Mucosa of descending colon (tissue), 3 donors: ENCODE results near the gene PES1. TPM values are rescaled to one million over a fixed set of nuclear protein-coding genes. Genes with fewer than 3 reads are reported as not detected.

Experiments used
- ATAC-seq: fragments of 200-7000 bp; cut with Tn5 transposase; one replicate; pipeline ENCODE4 v1.9.1; 2020; ENCODE audit warnings: mild to moderate bottlenecking, moderate library complexity
- DNase-seq, 3 donors: peaks; one replicate each; pipeline ENCODE4 v3.0.0-alpha.2; 2020
- H3K36me3 ChIP-seq: fragments of 200-600 bp; one replicate; pipeline ENCODE4 v1.8.0; 2021; ENCODE audit warnings: low read depth, mild to moderate bottlenecking
- H3K4me1 ChIP-seq: fragments of 200-600 bp; one replicate; pipeline ENCODE4 v1.8.0; 2021; ENCODE audit warnings: low read depth, mild to moderate bottlenecking
- H3K4me3 ChIP-seq: fragments of 200-600 bp; one replicate; pipeline ENCODE4 v1.8.0; 2021; ENCODE audit warnings: mild to moderate bottlenecking
- H3K9me3 ChIP-seq: fragments of 200-600 bp; one replicate; pipeline ENCODE4 v1.8.0; 2021; ENCODE audit warnings: mild to moderate bottlenecking
- CTCF ChIP-seq: fragments of 200-600 bp; IDR thresholded peaks from one replicate; pipeline ENCODE4 v1.8.0; 2022; ENCODE audit warnings: antibody characterized with exemption, mild to moderate bottlenecking
- intact Hi-C, 2 donors: fragments of 100-400 bp; cut with DNase I in 1 of 2; cut with micrococcal nuclease in 1 of 2; formaldehyde crosslinking; loops; one replicate each; pipeline versions ENCODE4 v1.11.0 to v1.11.1; 2022; cut with DNase I, micrococcal nuclease
- total RNA-seq, 3 donors: library from RNA; stranded (reverse); fragmentation: NEBNext Ultra II Directional in 2 of 3; extraction: Animal tissue kit (Norgen Biotek cat#: 25700) in 2 of 3; gene quantifications; one replicate each; pipeline versions ENCODE4 v1.2.1 to v1.2.4, GENCODE V29; 2021 to 2023
- donor health status: DM: no; HTN: no; CAD: no; lungs with moderate emphysema.
- donor health status: DM: no; HTN: no; CAD: no.
- donor health status: DM: no; HTN: yes; CAD: no.

Gene PES1
- total RNA-seq, 3 donors from 2014 or later, result 46.2 to 54.3 (median 48.5) TPM

GRCh38 chr22:30566125-30566524, 25.6 kb downstream of the PES1 start:
- intact Hi-C loops, result no loop called here
- H3K4me1 ChIP-seq, result peaks cover 11% of the 10 kb centered on the region
- no peaks in the 10 kb centered on the region for H3K36me3 ChIP-seq
- no peak for TF ChIP-seq CTCF
- ATAC-seq (peak; percentile 95), DNase-seq (peak in 2 of 3 donors; percentile 64 to 65)
- H3K9me3 ChIP-seq, result no peaks in the 10 kb centered on the region
- no peak overlapping the region for H3K4me3 ChIP-seq

- H3K4me3 ChIP-seq, result no peak overlapping the region
- DNase-seq (no peak), ATAC-seq (no peak)
- peaks cover 11% of the 10 kb centered on the region for H3K4me1 ChIP-seq
- intact Hi-C loops, result no loop called here
- H3K36me3 ChIP-seq, result no peaks in the 10 kb centered on the region
- no peaks in the 10 kb centered on the region for H3K9me3 ChIP-seq
- TF ChIP-seq CTCF, result no peak
Measured at GRCh38 chr22:30565341-30565740, 26.4 kb downstream of the PES1 start.

GRCh38 chr22:30564761-30565119, 27.0 kb downstream of the PES1 start:
- no peak for ATAC-seq
- Histone ChIP-seq H3K36me3 (no peaks in the 10 kb centered on the region), H3K9me3 (no peaks in the 10 kb centered on the region), H3K4me1 (peaks cover 11% of the 10 kb centered on the region), H3K4me3 (no peak overlapping the region)
- no peak for TF ChIP-seq CTCF
- DNase-seq, result no peak
- intact Hi-C loops, result no loop called here

GRCh38 chr22:30564045-30564760, 27.5 kb downstream of the PES1 start:
- Histone ChIP-seq H3K4me3 (no peak overlapping the region), H3K4me1 (peaks cover 11% of the 10 kb centered on the region), H3K36me3 (no peaks in the 10 kb centered on the region), H3K9me3 (no peaks in the 10 kb centered on the region)
- no peak for TF ChIP-seq CTCF
- no peak for ATAC-seq
- intact Hi-C loops, result no loop called here
- DNase-seq, result no peak

GRCh38 chr22:30562366-30562765, 29.3 kb downstream of the PES1 start:
- TF ChIP-seq CTCF, result no peak
- ATAC-seq (no peak), DNase-seq (no peak)
- H3K4me3 ChIP-seq, result no peak overlapping the region
- peaks cover 11% of the 10 kb centered on the region for H3K4me1 ChIP-seq
- no peaks in the 10 kb centered on the region for H3K9me3 ChIP-seq
- no peaks in the 10 kb centered on the region for H3K36me3 ChIP-seq
- intact Hi-C loops, result no loop called here
